CD4-positive, CD25-positive, alpha-beta regulatory T cell (primary cell): ENCODE data around the gene OR10T2. TPM values are rescaled to one million over a fixed set of nuclear protein-coding genes. Genes with fewer than 3 reads are reported as not detected.
"Not testable (repeated sequence)": the region's sequence is repeated elsewhere in the genome, so short reads cannot be mapped to it uniquely, and the experiment has no call there.

ENCODE experiments used
- ATAC-seq, 2 donors: fragments of 150-1000 bp; cut with Tn5 transposase; one replicate each; pipeline ENCODE4 v1.10.0; 2021; ENCODE audit warnings: low read depth in 2 of 2, moderate number of reproducible peaks in 2 of 2, moderate library complexity in 1 of 2
- DNase-seq, 3 donors: peaks; one replicate each; pipeline versions ENCODE4 v3.0.0 to v3.0.0-alpha.2; 2012 to 2022; ENCODE audit warnings: mixed read lengths in 1 of 3
- H3K27ac ChIP-seq: one replicate; pipeline ENCODE4 v1.7.0; 2013; ENCODE audit warnings: mild to moderate bottlenecking, low read length; ENCODE audit not compliant: insufficient read depth, poor library complexity, severe bottlenecking
- H3K27me3 ChIP-seq: one replicate; pipeline ENCODE4 v1.7.0; 2013; ENCODE audit warnings: low read length; ENCODE audit not compliant: control insufficient read depth, insufficient read depth
- H3K36me3 ChIP-seq: one replicate; pipeline ENCODE4 v1.7.0; 2013; ENCODE audit warnings: mild to moderate bottlenecking, low read length, moderate library complexity; ENCODE audit not compliant: control insufficient read depth, insufficient read depth
- H3K4me1 ChIP-seq: 2 replicates; pipeline ENCODE4 v1.7.0; 2013; ENCODE audit warnings: mild to moderate bottlenecking, low read length; ENCODE audit not compliant: insufficient read depth, control insufficient read depth, poor library complexity, severe bottlenecking
- H3K4me3 ChIP-seq: one replicate; pipeline ENCODE4 v1.7.0; 2013; ENCODE audit warnings: low read depth, mild to moderate bottlenecking, low read length, moderate library complexity
- H3K9me3 ChIP-seq, 2 experiments: 1 replicate in 1 of 2; 2 replicates in 1 of 2; pipeline ENCODE4 v1.7.0; 2013; ENCODE audit warnings: low read length in 2 of 2, mild to moderate bottlenecking in 1 of 2, moderate library complexity in 1 of 2; ENCODE audit not compliant: control insufficient read depth in 2 of 2
- H3K27ac Mint-ChIP-seq, 3 donors: one replicate each; pipeline ENCODE4 v1.8.0; 2020 to 2022; ENCODE audit warnings: mild to moderate bottlenecking in 3 of 3, mixed read lengths in 3 of 3, moderate library complexity in 2 of 3
- H3K27me3 Mint-ChIP-seq: one replicate; pipeline ENCODE4 v1.8.0; 2022; ENCODE audit warnings: mild to moderate bottlenecking, mixed read lengths
- H3K36me3 Mint-ChIP-seq: one replicate; pipeline ENCODE4 v1.8.0; 2020; ENCODE audit warnings: mixed read lengths
- H3K4me1 Mint-ChIP-seq, 4 donors: one replicate each; pipeline ENCODE4 v1.8.0; 2020 to 2022; ENCODE audit warnings: mixed read lengths in 4 of 4, mild to moderate bottlenecking in 1 of 4
- H3K4me3 Mint-ChIP-seq, 4 donors: one replicate each; pipeline ENCODE4 v1.8.0; 2020 to 2022; ENCODE audit warnings: mild to moderate bottlenecking in 4 of 4, mixed read lengths in 4 of 4, moderate library complexity in 3 of 4
- H3K9me3 Mint-ChIP-seq, 7 donors: one replicate each; pipeline ENCODE4 v1.8.0; 2020 to 2022; ENCODE audit warnings: mixed read lengths in 7 of 7, mild to moderate bottlenecking in 3 of 7, moderate library complexity in 2 of 7
- polyA plus RNA-seq, 4 donors: library from polyadenylated mRNA; unstranded; fragments of 300-500 nt; fragmentation: Illumina TruSeq; gene quantifications; one replicate each; pipeline ENCODE4 v1.2.3, GENCODE V29; 2021
- total RNA-seq: library from RNA; stranded (reverse); gene quantifications from one replicate; pipeline ENCODE4 v1.2.3, GENCODE V29; 2022

Gene OR10T2, protein sequence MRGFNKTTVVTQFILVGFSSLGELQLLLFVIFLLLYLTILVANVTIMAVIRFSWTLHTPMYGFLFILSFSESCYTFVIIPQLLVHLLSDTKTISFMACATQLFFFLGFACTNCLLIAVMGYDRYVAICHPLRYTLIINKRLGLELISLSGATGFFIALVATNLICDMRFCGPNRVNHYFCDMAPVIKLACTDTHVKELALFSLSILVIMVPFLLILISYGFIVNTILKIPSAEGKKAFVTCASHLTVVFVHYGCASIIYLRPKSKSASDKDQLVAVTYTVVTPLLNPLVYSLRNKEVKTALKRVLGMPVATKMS
- total RNA-seq (not detected), polyA plus RNA-seq (not detected)

DNA sequence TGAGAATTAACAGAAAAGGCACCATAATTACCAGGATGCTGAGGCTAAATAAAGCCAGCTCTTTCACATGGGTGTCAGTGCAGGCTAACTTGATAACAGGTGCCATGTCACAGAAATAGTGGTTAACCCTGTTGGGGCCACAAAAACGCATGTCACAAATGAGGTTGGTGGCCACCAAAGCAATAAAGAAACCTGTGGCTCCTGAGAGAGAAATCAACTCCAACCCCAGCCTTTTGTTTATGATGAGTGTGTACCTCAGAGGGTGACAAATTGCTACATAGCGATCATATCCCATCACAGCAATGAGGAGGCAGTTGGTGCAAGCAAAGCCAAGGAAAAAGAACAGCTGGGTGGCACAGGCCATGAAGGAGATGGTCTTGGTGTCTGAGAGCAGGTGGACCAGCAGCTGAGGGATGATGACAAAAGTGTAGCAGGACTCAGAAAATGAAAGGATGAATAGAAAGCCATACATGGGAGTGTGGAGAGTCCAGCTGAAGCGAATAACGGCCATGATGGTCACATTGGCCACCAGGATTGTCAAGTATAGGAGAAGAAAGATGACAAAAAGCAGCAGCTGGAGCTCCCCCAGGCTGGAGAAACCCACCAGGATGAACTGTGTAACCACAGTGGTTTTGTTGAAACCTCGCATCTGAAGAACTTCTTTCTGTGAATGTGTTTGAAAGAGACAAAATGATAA is at the start of gene OR10T2:
TSS of gene OR10T2 (minus strand) at position 649 of the 697 bp plus-strand sequence. CDS start at position 649, 0 bp downstream.
- DNase-seq (no peak), ATAC-seq (no peak)
- Histone ChIP-seq H3K36me3 (no peaks in the 10 kb centered on the region), H3K27ac (no peak within 1 kb of the TSS), H3K9me3 (no peaks in the 10 kb centered on the region), H3K27me3 (peaks cover 6% of the 10 kb centered on the region), H3K4me3 (no peak within 1 kb of the TSS), H3K4me1 (no peaks in the 10 kb centered on the region)
- Mint-ChIP-seq H3K9me3 (peaks cover 0 to 4% (median 0%) of the 10 kb centered on the region in 7 donors), H3K4me3 (no peak within 1 kb of the TSS), H3K4me1 (no peaks in the 10 kb centered on the region), H3K27me3 (peaks cover 22% of the 10 kb centered on the region), H3K36me3 (no peaks in the 10 kb centered on the region), H3K27ac (no peak within 1 kb of the TSS)

DNA sequence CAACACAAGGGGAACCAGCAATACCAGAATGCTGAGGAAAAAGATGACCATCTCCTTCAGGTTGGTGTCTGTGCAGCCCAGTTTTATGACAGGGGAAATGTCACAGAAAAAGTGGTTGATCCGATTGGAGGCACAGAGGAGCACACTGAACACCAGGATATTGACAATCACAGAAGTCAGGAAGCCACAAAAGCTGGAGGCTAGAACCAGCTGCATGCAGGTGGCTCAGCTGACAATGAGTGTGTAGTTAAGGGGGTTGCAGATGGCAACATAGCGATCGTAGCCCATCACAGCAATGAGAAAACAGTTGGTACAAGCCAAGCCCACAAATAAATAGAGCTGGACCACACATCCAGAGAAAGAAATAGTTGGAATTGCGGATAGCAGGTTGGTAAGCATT is 46.1 kb upstream of the OR10T2 start:
- Mint-ChIP-seq H3K4me1 (no peaks in the 10 kb centered on the region), H3K27me3 (peaks cover 10% of the 10 kb centered on the region), H3K4me3 (no peak overlapping the region), H3K36me3 (no peaks in the 10 kb centered on the region), H3K9me3 (peaks cover 0 to 1% (median 0%) of the 10 kb centered on the region in 7 donors), H3K27ac (no peak overlapping the region)
- Histone ChIP-seq H3K4me3 (no peak overlapping the region), H3K27ac (no peak overlapping the region), H3K4me1 (no peaks in the 10 kb centered on the region), H3K36me3 (no peaks in the 10 kb centered on the region), H3K27me3 (no peaks in the 10 kb centered on the region), H3K9me3 (no peaks in the 10 kb centered on the region)
- no peak for ATAC-seq
- no peak for DNase-seq

DNA sequence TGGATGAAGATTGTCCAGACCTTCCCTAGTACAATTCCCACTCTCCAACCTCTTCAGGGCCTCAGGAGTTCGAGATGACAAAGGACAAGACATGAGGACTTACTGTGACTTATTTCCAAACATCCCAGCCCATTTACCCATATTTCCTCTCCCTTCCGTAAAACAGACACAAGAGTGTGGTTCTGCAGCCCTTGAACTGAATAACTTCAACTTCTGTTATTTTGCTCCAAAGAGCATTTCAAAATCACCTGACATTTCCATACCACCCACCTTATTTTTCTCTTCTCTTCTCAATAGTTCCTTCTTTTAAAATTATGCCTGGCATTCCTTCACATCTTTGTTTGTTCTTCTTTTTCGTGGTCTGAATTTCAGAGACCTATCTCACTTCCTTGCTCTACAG is 35.5 kb upstream of the OR10T2 start:
- Histone ChIP-seq H3K27me3 (peaks cover 6% of the 10 kb centered on the region), H3K4me1 (no peaks in the 10 kb centered on the region), H3K4me3 (no peak overlapping the region), H3K9me3 (no peaks in the 10 kb centered on the region), H3K27ac (no peak overlapping the region), H3K36me3 (no peaks in the 10 kb centered on the region)
- Mint-ChIP-seq H3K27me3 (peaks cover 30% of the 10 kb centered on the region), H3K4me3 (no peak overlapping the region), H3K9me3 (peaks cover 0 to 8% (median 3%) of the 10 kb centered on the region in 7 donors), H3K36me3 (peaks cover 3% of the 10 kb centered on the region), H3K27ac (no peak overlapping the region), H3K4me1 (no peaks in the 10 kb centered on the region)
- DNase-seq (no peak), ATAC-seq (no peak)

DNA sequence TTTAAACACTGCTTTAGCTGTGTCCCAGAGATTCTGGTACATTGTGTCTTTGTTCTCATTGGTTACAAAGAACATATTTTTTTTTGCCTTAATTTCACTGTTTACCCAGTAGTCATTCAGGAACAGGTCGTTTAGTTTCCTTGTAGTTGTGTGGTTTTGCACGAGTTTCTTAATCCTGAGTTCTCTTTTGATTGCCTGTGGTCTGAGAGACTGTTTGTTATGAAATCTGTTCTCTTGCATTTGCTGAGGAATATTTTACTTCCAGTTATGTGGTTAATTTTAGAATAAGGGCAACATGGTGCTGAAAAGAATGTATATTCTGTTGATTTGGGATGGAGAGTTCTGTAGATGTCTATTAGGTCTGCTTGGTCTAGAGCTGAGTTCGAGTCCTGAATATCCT is 30.9 kb upstream of the OR10T2 start:
- H3K27ac ChIP-seq, ATAC-seq, H3K4me3 Mint-ChIP-seq, H3K36me3 Mint-ChIP-seq, H3K4me1 ChIP-seq, H3K27ac Mint-ChIP-seq, DNase-seq, H3K9me3 ChIP-seq, H3K36me3 ChIP-seq, H3K4me3 ChIP-seq, H3K4me1 Mint-ChIP-seq, H3K27me3 ChIP-seq: not testable (repeated sequence)
- Mint-ChIP-seq H3K9me3 (peaks cover 1 to 21% (median 10%) of the 10 kb centered on the region in 7 donors), H3K27me3 (peaks cover 17% of the 10 kb centered on the region)

DNA sequence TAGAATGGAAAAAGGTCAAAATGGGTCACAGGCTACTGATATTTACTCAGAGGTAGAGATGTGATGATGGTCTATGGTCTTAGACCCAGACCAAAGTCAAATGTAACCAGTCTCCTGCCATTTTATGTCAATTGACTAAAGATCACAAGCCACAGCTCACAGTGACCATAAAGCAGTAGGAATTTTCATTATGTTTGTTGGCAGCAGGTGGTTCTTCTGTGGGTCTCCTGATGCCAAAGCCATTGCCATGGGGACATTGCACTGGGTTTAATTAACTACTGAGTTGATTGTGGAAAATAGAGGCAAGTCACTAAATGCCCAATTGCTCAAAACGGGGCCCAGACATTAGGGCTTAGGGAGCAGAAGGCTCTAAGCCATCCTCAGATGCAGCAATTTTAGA is 26.9 kb upstream of the OR10T2 start, which contains the start of gene OR10K2:
TSS of gene OR10K2 (minus strand) at position 101 of the 400 bp plus-strand sequence. CDS start 5,371 bp downstream, outside the sequence.
- H3K36me3 Mint-ChIP-seq: peaks cover 4% of the 10 kb centered on the region
- DNase-seq: no peak
- no peaks in the 10 kb centered on the region for H3K4me1 ChIP-seq
- peaks cover 0 to 2% (median 0%) of the 10 kb centered on the region in 4 donors for H3K4me1 Mint-ChIP-seq
- no peak for ATAC-seq
- peaks cover 0 to 14% (median 6%) of the 10 kb centered on the region in 7 donors for H3K9me3 Mint-ChIP-seq
- H3K4me3 Mint-ChIP-seq: no peak within 1 kb of the TSS
- H3K9me3 ChIP-seq: no peaks in the 10 kb centered on the region
- H3K4me3 ChIP-seq: no peak within 1 kb of the TSS
- H3K27ac ChIP-seq: no peak within 1 kb of the TSS
- H3K36me3 ChIP-seq: no peaks in the 10 kb centered on the region
- peaks cover 14% of the 10 kb centered on the region for H3K27me3 Mint-ChIP-seq
- H3K27me3 ChIP-seq: no peaks in the 10 kb centered on the region
- H3K27ac Mint-ChIP-seq: no peak within 1 kb of the TSS

DNA sequence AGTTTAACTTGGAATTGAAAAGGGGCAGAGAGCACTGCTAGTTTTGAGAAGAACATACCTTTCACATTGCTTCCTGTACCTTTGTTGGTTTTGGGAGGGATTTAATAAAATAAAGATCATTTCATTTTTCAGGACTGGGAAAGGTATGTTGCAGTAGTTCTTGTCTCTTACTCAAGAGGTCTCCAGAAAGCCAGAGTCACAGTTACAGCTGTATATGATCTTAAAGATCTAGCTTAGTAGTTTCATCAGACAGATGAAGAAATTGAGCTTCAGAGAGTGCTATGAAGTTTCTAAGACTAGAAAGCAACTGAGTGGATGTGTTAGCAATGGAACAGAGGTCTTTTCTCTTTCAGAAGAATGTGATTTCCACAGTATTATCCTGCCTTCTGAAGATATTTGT is 25.8 kb upstream of the OR10T2 start:
- peaks cover 0 to 2% (median 0%) of the 10 kb centered on the region in 4 donors for H3K4me1 Mint-ChIP-seq
- peaks cover 0 to 14% (median 6%) of the 10 kb centered on the region in 7 donors for H3K9me3 Mint-ChIP-seq
- no peak overlapping the region for H3K4me3 Mint-ChIP-seq
- Histone ChIP-seq H3K27ac (no peak overlapping the region), H3K9me3 (no peaks in the 10 kb centered on the region), H3K36me3 (no peaks in the 10 kb centered on the region), H3K27me3 (no peaks in the 10 kb centered on the region), H3K4me1 (no peaks in the 10 kb centered on the region), H3K4me3 (no peak overlapping the region)
- no peak for ATAC-seq
- peaks cover 12% of the 10 kb centered on the region for H3K27me3 Mint-ChIP-seq
- H3K27ac Mint-ChIP-seq: no peak overlapping the region
- peaks cover 3% of the 10 kb centered on the region for H3K36me3 Mint-ChIP-seq
- DNase-seq: no peak

DNA sequence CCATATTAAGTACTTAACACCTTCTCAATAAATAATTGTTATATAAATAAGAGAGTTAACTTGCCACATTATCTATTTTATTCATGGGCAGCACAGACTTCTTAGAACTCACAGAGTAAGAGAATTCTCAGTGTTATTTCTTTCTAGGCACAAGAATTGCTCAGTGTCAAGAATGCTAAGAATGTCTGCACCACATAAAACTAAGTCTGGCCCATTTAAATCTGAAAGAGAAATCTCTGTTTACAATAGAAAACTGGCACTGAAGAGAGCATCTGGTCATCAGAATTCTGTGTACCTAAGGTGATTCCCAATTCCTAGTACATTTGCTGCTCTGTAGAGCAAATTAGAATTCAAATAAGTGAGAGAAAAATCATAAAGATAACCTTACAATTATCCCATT is 22.9 kb upstream of the OR10T2 start:
- Mint-ChIP-seq H3K27ac (no peak overlapping the region), H3K4me3 (no peak overlapping the region), H3K4me1 (peaks cover 0 to 2% (median 0%) of the 10 kb centered on the region in 4 donors), H3K9me3 (no peaks in the 10 kb centered on the region), H3K27me3 (peaks cover 6% of the 10 kb centered on the region), H3K36me3 (no peaks in the 10 kb centered on the region)
- Histone ChIP-seq H3K4me1 (no peaks in the 10 kb centered on the region), H3K27me3 (no peaks in the 10 kb centered on the region), H3K4me3 (no peak overlapping the region), H3K27ac (no peak overlapping the region), H3K36me3 (no peaks in the 10 kb centered on the region), H3K9me3 (no peaks in the 10 kb centered on the region)
- DNase-seq: no peak
- ATAC-seq: no peak
